K562 (cell line): ENCODE data around the gene FERD3L. TPM values are rescaled to one million over a fixed set of nuclear protein-coding genes. Genes with fewer than 3 reads are reported as not detected.

Source experiments
- ATAC-seq: fragments of 200-7000 bp; cut with Tn5 transposase; 3 replicates; pipeline ENCODE4 v1.9.1; 2020; ENCODE audit warnings: moderate library complexity
- BruUV-seq: library from RNA; stranded (reverse); fragments of 400-500 nt; replicated peaks from 2 replicates; lab custom pipeline; 2021; lab: Mats Ljungman, UMichigan
- CTCF ChIA-PET: fragments of 300-600 bp; formaldehyde crosslinking; extraction: SDS; loops from one replicate; lab custom pipeline; 2021; ENCODE audit warnings: low intra/inter-chr PET ratio; lab: Yijun Ruan, JAX
- POLR2A ChIA-PET: fragments of 300-600, 350-650 bp; sonication (Branson Sonifier 250); formaldehyde crosslinking; extraction: SDS; loops from one replicate; lab custom pipeline; 2021; ENCODE audit warnings: antibody characterized with exemption, inconsistent platforms; lab: Yijun Ruan, JAX
- DNase-seq, 4 experiments: peaks; one replicate each; pipeline versions ENCODE4 v3.0.0 to v3.0.0-alpha.2; 2011 to 2018; ENCODE audit warnings: low spot score in 3 of 4, mixed read lengths in 3 of 4; ENCODE audit errors: extremely low read depth in 1 of 4
- FAIRE-seq: peaks from 2 replicates; lab custom pipeline; 2011; peaks lifted over from hg19 to GRCh38; lab: Jason Lieb, UNC
- H2AFZ ChIP-seq: 2 replicates; pipeline ENCODE4 v1.6.0; 2011; ENCODE audit warnings: low read depth, low read length, control low read depth, inconsistent platforms
- H3K27ac ChIP-seq: fragments of 200-600 bp; 3 replicates; pipeline ENCODE4 v1.8.0; 2011; ENCODE audit warnings: low read depth, mild to moderate bottlenecking, control low read depth, inconsistent platforms, low read length, moderate library complexity, mixed read lengths; ENCODE audit errors: extremely low read depth
- H3K27me3 ChIP-seq, 2 experiments: fragments of 300-600 bp in 1 of 2; 2 replicates in 1 of 2; 3 replicates in 1 of 2; pipeline versions ENCODE4 v1.6.0 to v1.8.0; 2011; ENCODE audit warnings: inconsistent platforms in 2 of 2, low read length in 2 of 2, mild to moderate bottlenecking in 1 of 2, mixed read lengths in 1 of 2, moderate library complexity in 1 of 2; ENCODE audit not compliant: control insufficient read depth in 2 of 2, insufficient read depth in 2 of 2
- H3K36me3 ChIP-seq: fragments of 300-600 bp; 3 replicates; pipeline ENCODE4 v1.8.0; 2011; ENCODE audit warnings: mild to moderate bottlenecking, low read length, inconsistent platforms; ENCODE audit not compliant: control insufficient read depth, insufficient read depth
- H3K4me1 ChIP-seq, 2 experiments: fragments of 200-600 bp in 1 of 2; replicated peaks in 1 of 2; 2 replicates in 1 of 2; 3 replicates in 1 of 2; pipeline versions ENCODE4 v1.5.1 to v1.8.0; 2011; ENCODE audit warnings: inconsistent platforms in 2 of 2, low read length in 2 of 2, mild to moderate bottlenecking in 1 of 2, mixed read lengths in 1 of 2, moderate library complexity in 1 of 2; ENCODE audit not compliant: control insufficient read depth in 2 of 2, insufficient read depth in 2 of 2
- H3K4me2 ChIP-seq: 2 replicates; pipeline ENCODE4 v1.6.1; 2011; ENCODE audit warnings: low read length, control low read depth, inconsistent platforms, mixed read lengths; ENCODE audit not compliant: insufficient read depth
- H3K4me3 ChIP-seq: fragments of 200-600 bp; sonication (generic), shearing (Covaris generic); 2 replicates; pipeline ENCODE4 v1.5.1; 2016; ENCODE audit warnings: control low read depth, inconsistent platforms
- H3K79me2 ChIP-seq: fragments of 200-600 bp; 3 replicates; pipeline ENCODE4 v1.8.0; 2011; ENCODE audit warnings: low read length, inconsistent platforms; ENCODE audit not compliant: control insufficient read depth, insufficient read depth
- H3K9ac ChIP-seq, 2 experiments: 2 replicates each; pipeline versions ENCODE4 v1.6.0 to v1.6.1; 2011; ENCODE audit warnings: low read depth in 2 of 2, low read length in 2 of 2, control low read depth in 1 of 2, inconsistent platforms in 1 of 2, mild to moderate bottlenecking in 1 of 2, mixed read lengths in 1 of 2; ENCODE audit not compliant: insufficient read depth in 1 of 2
- H3K9me1 ChIP-seq: one replicate; pipeline ENCODE4 v1.6.0; 2011; ENCODE audit warnings: inconsistent platforms, mild to moderate bottlenecking, low read length, moderate library complexity; ENCODE audit not compliant: control insufficient read depth, insufficient read depth
- H3K9me3 ChIP-seq: replicated peaks from 2 replicates; pipeline ENCODE4 v1.5.1; 2011; ENCODE audit warnings: low read depth, low read length, inconsistent platforms; ENCODE audit not compliant: control insufficient read depth, insufficient read depth
- H4K20me1 ChIP-seq: replicated peaks from 2 replicates; pipeline ENCODE4 v1.6.1; 2011; ENCODE audit warnings: low read length, inconsistent platforms, mixed read lengths; ENCODE audit not compliant: control insufficient read depth, insufficient read depth
- BRD9 ChIP-seq: fragments of 450-650 bp; IDR thresholded peaks from 2 replicates; pipeline ENCODE4 v1.6.1; 2018; ENCODE audit warnings: low read depth; ENCODE audit not compliant: partially characterized antibody
- CBFA2T3 ChIP-seq: fragments of 450-650 bp; IDR thresholded peaks from 2 replicates; pipeline ENCODE4 v1.6.1; 2017
- CBFB ChIP-seq: sonication (generic); formaldehyde crosslinking; IDR thresholded peaks from 2 replicates; pipeline ENCODE4 v1.4.0; 2020; ENCODE audit warnings: mild to moderate bottlenecking, missing genetic modification reagents
- GABPB1 ChIP-seq: sonication (generic); formaldehyde crosslinking; IDR thresholded peaks from 2 replicates; pipeline ENCODE4 v1.8.0; 2022; ENCODE audit warnings: mild to moderate bottlenecking, missing genetic modification reagents
- KDM5B ChIP-seq: fragments of 200-600 bp; sonication (generic); IDR thresholded peaks from 2 replicates; pipeline ENCODE4 v1.6.1; 2012; ENCODE audit warnings: low read depth, mild to moderate bottlenecking, moderate library complexity, low read length, control low read depth, inconsistent platforms; ENCODE audit not compliant: insufficient replicate concordance
- PML ChIP-seq: IDR thresholded peaks from 2 replicates; pipeline ENCODE4 v1.6.1; 2012; ENCODE audit warnings: low read length, inconsistent platforms
- POLR2G ChIP-seq: fragments of 200-400 bp; formaldehyde crosslinking; IDR thresholded peaks from 2 replicates; pipeline ENCODE4 v1.6.1; 2017; ENCODE audit warnings: low read depth, mild to moderate bottlenecking, antibody characterized with exemption, low read length, moderate library complexity
- RFX1 ChIP-seq: fragments of 450-650 bp; IDR thresholded peaks from 2 replicates; pipeline ENCODE4 v1.6.1; 2016; ENCODE audit warnings: mild to moderate bottlenecking, moderate library complexity
- SNRNP70 ChIP-seq: fragments of 200-400 bp; formaldehyde crosslinking; optimal IDR thresholded peaks from 2 replicates; pipeline ENCODE3; 2017; ENCODE audit warnings: low read depth, low read length
- SREBF1 ChIP-seq: fragments of 150-350 bp; IDR thresholded peaks from 2 replicates; pipeline ENCODE4 v1.6.1; 2014; ENCODE audit warnings: antibody characterized with exemption, low read depth, low read length, borderline replicate concordance
- ZFP30 ChIP-seq: fragments of 250-450 bp; sonication (Bioruptor Pico); IDR thresholded peaks from 2 replicates; pipeline ENCODE4 v1.8.0; 2022; ENCODE audit warnings: moderate library complexity, mild to moderate bottlenecking, inconsistent platforms, borderline replicate concordance
- ZHX1 ChIP-seq: fragments of 150-350 bp; conservative IDR thresholded peaks from 2 replicates; pipeline ENCODE4 v1.6.1; 2014; ENCODE audit warnings: low read length
- ZNF518B ChIP-seq: fragments of 250-450 bp; sonication (Bioruptor Pico); IDR thresholded peaks from 2 replicates; pipeline ENCODE4 v1.5.0; 2021; ENCODE audit warnings: mild to moderate bottlenecking, moderate library complexity
- ZNF561 ChIP-seq: fragments of 450-650 bp; formaldehyde crosslinking; conservative IDR thresholded peaks from 2 replicates; pipeline ENCODE4 v1.4.0; 2020; ENCODE audit warnings: mild to moderate bottlenecking, moderate library complexity
- WGBS: fragments of 100-300 bp; shearing (Covaris generic); methylation state at CpG from one replicate; pipeline ENCODE4 v1.1.6; 2016; ENCODE audit warnings: low coverage, mixed read lengths; ENCODE audit not compliant: insufficient coverage; ENCODE audit errors: missing lambda C conversion rate; 5-methylcytosine and 5-hydroxymethylcytosine counted together
- in situ Hi-C: fragments of 300-500 bp; cut with MboI; formaldehyde crosslinking; loops from 4 replicates; pipeline ENCODE4 v1.15.0; 2018; ENCODE audit warnings: inconsistent platforms, mixed read lengths
- intact Hi-C: fragments of 100-400 bp; cut with micrococcal nuclease; formaldehyde crosslinking; loops from 2 replicates; pipeline ENCODE4 v1.14.2; 2022
- polyA plus RNA-seq, 8 experiments: library from polyadenylated mRNA; depleted of rRNA in 4 of 8; stranded (reverse) in 5 of 8; unstranded in 3 of 8; fragments of >200 nt; fragmentation: Nextera tagmentation in 2 of 8; fragmentation: Illumina TruSeq in 1 of 8; extraction: Ambion mirVana in 2 of 8; extraction: Trizol in 1 of 8; gene quantifications; 2 replicates each; pipeline versions ENCODE4 v1.2.1 to v1.2.3, GENCODE V29; 2011 to 2014; ENCODE audit warnings: inconsistent platforms in 1 of 8, missing spikeins in 1 of 8
- total RNA-seq, 7 experiments: library from RNA; depleted of rRNA in 6 of 7; stranded (reverse); fragments of >200 nt in 6 of 7; fragmentation: Illumina TruSeq in 2 of 7; extraction: Trizol in 2 of 7; gene quantifications; 2 replicates each; pipeline versions ENCODE4 v1.2.1 to v1.2.3, GENCODE V29; 2011 to 2021; ENCODE audit warnings: low replicate concordance in 1 of 7

FERD3L gene
- total and polyA plus RNA-seq, 9 of the 15 experiments (the other 6 are each of a cell fraction or from before 2014, with no cell fraction given): not detected

DNA sequence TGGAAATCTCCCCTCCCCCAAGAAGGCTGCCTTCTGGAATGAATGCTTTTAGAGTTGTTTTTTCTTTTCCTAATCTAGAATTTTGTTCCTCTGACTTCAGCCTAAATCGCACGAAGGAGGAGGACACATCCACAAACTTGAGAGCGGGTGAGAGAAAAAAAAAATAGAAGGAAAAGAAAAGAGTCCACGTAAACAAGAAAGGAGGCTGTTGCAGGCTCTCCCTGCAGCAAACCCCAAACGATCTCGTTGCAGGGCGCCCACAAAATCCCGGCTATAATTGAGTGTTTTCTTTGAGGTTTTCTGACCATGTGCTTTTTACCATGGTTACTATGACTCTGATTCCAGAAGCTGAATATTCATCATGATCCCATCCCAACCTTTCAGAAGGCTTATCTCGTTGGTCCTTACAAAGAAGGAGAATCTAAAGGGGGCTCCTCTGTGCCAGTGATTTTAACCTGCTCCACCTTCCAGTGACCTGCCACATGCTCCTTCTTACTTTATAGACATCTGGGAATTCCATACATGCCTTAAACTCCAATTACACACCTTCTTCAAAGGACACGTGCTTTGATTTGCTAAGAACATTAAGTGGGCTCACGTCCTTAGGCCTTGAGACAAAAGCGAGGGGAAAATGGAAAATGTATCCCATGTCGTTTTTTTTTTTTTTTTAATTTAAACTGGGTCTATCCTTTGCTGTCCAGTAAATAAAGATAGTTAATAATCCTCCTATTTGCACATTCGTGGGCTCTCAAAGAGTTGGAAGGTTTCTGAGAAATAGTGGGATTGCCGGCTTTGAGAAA, 33.5 kb downstream of the FERD3L start:
- POLR2A ChIA-PET: no interaction called here
- WGBS: 1% methylated on average over 15 of the region's 15 CpGs
- Histone ChIP-seq H4K20me1 (no peaks in the 10 kb centered on the region), H3K79me2 (no peaks in the 10 kb centered on the region), H3K27me3 (peaks cover 7 to 30% of the 10 kb centered on the region in 2 experiments; a peak in 3 of 5 replicates), H3K9me1 (no peaks in the 10 kb centered on the region), H3K4me3 (no peak overlapping the region), H2AFZ (no peak overlapping the region), H3K27ac (no peak overlapping the region), H3K4me1 (peaks cover 0 to 8% of the 10 kb centered on the region in 2 experiments; a peak in 1 of 5 replicates), H3K4me2 (no peak overlapping the region), H3K9me3 (no peaks in the 10 kb centered on the region), H3K9ac (no peak overlapping the region), H3K36me3 (no peaks in the 10 kb centered on the region)
- no TSS peak for BruUV-seq
- intact Hi-C loops: no loop called here
- FAIRE-seq (no peak), ATAC-seq (no peak), DNase-seq (no peak)
- TF ChIP-seq CBFB (no peak), ZNF561 (CRISPR knock-in tag) (no peak), ZHX1 (no peak), PML (no peak), SNRNP70 (no peak), CBFA2T3 (no peak), SREBF1 (no peak), KDM5B (no peak), BRD9 (no peak), ZNF518B (no peak), RFX1 (no peak), POLR2G (no peak), ZFP30 (CRISPR knock-in tag) (no peak), GABPB1 (CRISPR knock-in tag) (no peak)
- CTCF ChIA-PET: no interaction called here
- in situ Hi-C loops: no loop called here
